Measurements from ENCODE around the gene CHMP6.
A peak's percentile ranks its signal among the peaks of the same experiment; 100 is the strongest.

CHMP6 gene

DNA sequence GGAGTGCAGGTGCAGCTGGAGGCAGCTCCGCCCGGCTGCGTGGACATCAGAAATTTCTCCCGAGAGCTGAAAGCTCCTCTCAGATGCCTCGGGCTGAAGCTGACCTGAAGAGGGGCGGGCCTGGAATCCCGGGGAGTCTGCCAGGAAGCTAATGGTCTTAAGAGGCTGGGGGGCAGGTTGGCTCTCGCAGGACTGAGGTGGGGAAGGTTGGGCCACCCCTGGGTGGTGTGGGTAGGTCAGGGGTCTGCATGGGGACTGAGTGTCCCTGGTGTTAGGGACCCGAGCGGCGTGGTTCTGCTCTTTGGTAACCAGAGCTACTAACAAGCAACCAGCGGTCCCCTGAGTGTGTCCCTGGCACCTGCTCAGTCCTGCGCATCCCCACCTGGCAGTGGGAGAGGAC is 3.5 kb downstream of the CHMP6 start:
- DNase-seq: no peak

GRCh38 chr17:80996422-80997305 is 5.0 kb downstream of the CHMP6 start:
- no peak for DNase-seq

GRCh38 chr17:80997424-80998117 is 5.9 kb downstream of the CHMP6 start:
- DNase-seq: no peak

DNA sequence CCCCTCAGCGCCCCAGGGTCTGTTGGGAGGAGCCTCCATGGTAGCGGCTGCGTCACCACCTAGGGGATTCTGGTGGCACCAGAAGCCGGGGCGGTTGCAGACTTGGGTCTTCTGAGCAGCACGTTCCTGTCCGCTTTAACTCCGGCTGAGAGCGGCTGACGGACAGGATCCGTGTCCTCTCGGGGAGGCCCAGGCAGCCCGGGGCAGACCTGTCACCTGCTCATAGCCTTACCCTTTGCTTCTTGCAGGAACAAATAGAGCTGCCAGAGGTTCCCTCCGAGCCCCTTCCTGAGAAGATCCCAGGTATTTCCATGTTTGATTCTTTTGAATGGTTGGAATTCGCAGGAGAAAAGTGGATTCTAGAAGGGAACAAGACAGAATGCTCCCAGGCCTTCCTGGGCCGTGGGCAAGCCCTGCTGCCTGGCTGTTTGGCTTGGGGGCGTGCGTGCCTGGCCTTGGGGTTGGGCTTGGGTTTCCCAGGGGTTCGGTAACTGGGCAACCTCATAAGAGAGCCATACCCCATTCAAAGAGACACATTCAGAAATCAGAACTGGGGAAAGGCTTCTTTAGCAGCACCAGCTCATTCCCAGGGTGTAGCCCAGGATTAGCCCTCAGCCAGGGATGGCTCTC is 6.6 kb downstream of the CHMP6 start:
- DNase-seq: no peak

DNA sequence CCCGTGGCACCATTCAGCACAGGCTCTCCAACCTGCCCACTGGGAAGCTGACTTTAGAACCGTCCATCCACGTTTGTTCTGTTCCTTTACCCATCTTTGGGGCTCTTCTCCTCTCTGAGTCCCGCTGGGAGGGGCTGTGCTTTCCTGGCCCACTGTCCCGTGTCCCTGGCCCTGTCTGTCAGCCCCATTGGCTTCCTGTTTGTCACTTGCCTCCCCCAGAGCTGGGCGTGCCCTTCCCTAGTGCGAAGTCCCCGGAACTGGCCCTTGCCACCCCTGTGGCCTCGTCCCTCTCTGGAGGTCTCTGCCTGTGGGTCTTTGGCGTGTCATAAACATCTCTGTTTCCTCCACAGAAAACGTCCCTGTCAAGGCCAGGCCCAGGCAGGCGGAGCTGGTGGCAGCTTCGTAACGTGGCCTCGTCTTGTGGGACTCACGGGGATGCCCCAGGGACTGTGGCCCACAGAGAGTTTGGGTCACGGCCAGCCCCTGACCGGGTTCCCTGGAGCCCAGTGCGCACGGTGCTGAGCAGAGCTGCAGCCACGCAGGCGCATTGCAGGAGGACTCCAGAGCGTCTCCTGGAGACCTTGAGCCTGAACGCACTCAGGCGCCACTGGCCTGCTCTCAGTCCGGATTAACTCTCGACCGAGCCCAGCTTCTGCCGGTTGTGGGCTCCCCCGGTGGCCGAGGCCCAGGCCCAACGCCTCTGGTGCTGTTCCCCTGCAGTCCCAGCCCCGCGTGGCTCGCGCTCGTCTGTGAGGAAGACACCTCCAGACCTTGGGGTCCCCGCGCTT is 7.3 kb downstream of the CHMP6 start:
- DNase-seq: no peak

- DNase-seq: no peak
Measured at GRCh38 chr17:80999536-81000333, 8.1 kb downstream of the CHMP6 start.

- DNase-seq: no peak
Measured at GRCh38 chr17:81000334-81000630, 8.6 kb downstream of the CHMP6 start.

GRCh38 chr17:81000631-81001357 is 9.2 kb downstream of the CHMP6 start:
- DNase-seq: no peak

GRCh38 chr17:81002013-81002384 is 10.4 kb downstream of the CHMP6 start:
- DNase-seq: no peak

GRCh38 chr17:81002409-81003361 is 11.0 kb downstream of the CHMP6 start:
- no peak for DNase-seq

- DNase-seq: peak; percentile 66
Measured at GRCh38 chr17:81003711-81004475, 12.3 kb downstream of the CHMP6 start.

GRCh38 chr17:81006891-81007290 is 15.2 kb downstream of the CHMP6 start:
- no peak for DNase-seq

DNA sequence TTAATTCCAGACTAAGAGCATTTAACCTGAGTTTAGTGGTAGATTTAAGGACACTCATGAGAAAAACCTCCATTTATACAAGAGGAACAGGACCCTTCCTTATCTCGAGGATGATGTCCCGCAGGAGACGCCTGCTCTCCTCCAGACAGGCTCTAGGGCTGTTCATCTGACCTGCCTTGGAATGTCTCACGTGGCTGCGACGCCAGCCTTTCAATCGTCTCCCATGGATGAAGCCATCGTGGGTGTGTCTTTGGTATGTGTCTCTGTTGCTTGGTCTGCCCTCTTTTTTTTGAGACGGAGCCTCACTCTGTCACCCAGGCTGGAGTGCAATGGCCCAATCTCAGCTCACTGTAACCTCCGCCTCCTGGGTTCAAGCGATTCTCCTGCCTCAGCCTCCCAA is 16.5 kb downstream of the CHMP6 start:
- DNase-seq: no peak

- no peak for DNase-seq
Measured at GRCh38 chr17:81009136-81009535, 17.5 kb downstream of the CHMP6 start.

DNA sequence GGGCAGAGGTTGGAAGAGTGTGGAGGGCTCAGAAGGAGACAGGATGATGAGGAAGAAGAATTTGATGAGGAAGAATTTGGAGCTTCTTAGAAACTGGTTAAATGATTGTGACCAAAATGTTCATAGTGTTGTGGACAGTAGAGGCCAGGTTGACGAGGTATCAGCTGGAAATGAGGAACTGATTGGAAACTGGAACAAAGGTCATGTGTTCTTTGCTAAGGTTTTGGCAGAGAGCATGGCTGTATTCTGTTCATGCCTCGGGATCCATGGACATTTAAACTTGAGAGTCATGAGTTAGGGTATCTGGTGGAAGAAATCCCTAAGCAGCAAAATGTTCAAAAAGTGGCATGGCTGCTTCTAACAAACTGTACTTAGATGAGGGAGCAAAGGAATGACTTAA is 19.3 kb downstream of the CHMP6 start:
- DNase-seq: no peak

DNA sequence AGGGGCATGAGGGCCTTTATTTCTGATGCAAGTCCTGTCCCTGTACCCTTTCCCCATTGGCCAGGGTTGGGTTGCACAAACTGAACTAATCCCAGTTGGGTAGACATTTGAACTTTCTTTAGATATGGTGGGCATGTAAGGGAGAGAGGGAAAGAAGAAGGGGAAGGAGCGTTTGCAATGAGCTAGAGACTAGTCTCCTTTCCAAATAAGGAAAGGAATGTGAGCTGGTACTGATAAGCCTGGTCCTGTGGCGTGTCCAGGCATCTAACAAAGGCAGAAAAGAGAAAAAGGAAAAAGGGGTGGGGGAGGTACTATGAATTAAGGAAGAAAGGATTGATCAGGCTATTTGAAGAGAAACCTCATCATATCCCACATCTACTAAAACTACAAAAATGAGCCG is 20.3 kb downstream of the CHMP6 start:
- no peak for DNase-seq

DNA sequence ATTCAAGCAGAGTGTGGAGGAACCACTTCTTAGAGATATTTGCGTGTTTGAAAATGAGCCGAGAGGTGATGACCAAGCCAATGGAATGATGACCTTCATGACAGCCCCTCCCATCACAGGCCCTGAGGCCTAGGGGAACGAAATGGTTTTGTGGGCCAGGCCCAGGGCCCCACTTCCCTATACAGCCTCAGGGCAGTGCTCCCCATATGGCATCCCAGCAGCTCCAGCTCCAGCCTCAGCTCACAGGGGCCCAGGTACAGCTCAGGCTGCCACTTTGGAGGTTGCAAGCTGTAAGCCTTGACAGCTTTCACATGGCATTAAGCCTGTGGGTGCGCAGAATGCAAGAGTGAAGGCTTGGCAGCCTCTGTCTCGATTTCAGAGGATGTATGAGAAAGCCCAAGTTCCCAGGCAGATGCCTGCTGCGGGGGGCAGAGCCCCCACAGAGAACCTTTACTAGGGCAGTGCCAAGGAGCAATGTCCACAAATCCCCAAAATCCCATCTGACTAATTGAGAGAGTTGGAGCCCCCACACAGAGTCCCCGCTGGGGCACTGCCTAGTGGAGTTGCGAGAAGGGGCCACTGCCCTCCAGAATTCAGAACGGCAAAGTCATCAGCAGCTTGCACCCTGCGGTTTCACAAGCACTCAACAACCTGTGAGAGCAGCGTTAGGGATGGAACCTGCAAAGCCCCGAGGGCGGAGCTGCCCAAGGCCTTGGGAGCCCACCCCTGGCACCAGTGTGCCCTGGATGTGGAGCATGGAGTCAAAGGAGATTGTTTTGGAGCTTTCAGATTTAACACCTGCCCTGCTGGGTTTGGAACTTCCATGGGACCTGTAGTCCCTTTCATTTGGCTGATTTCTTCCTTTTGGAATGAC is 21.2 kb downstream of the CHMP6 start:
- no peak for DNase-seq

- no peak for DNase-seq
Measured at GRCh38 chr17:81013642-81014041, 22.0 kb downstream of the CHMP6 start.

DNA sequence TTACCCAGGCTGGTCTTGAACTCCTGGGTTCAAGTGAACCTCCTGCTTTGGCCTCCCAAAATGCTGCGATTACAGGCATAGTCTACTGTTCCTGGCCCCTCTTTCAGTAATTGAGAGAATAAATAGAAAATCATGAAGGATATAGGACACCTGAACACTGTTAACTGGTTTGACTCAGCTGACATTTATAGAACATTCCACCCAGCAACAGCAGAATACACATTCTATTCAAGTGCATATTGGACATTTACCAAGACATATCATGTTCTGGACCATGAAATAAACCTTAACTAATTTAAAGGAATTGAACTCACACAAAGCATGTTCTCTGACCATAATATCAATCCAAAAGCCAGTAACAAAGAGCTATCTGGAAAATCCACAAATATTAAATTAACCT is 23.5 kb downstream of the CHMP6 start:
- DNase-seq: no peak

Data from retina (tissue), 1 donor.